GM18861 (cell line): Measurements from ENCODE around the gene CNTNAP5.

ENCODE experiments used
- ATAC-seq: cut with Tn5 transposase; IDR thresholded peaks from one replicate; pipeline ENCODE4 v1.9.1; 2021; ENCODE audit not compliant: unreplicated experiment

Gene CNTNAP5

GRCh38 chr2:124149571-124149970 lies 124.5 kb downstream of the CNTNAP5 start:
- ATAC-seq: no peak

GRCh38 chr2:124151691-124152090 lies 126.6 kb downstream of the CNTNAP5 start:
- ATAC-seq: no peak

GRCh38 chr2:124153713-124154112 lies 128.6 kb downstream of the CNTNAP5 start:
- no peak for ATAC-seq

- ATAC-seq: no peak
Observed at GRCh38 chr2:124159166-124159565, 134.1 kb downstream of the CNTNAP5 start.

GRCh38 chr2:124161542-124161941 lies 136.5 kb downstream of the CNTNAP5 start:
- ATAC-seq: no peak

- ATAC-seq: no peak
Observed at GRCh38 chr2:124162256-124162655, 137.2 kb downstream of the CNTNAP5 start.

GRCh38 chr2:124163840-124164239 lies 138.8 kb downstream of the CNTNAP5 start:
- ATAC-seq: no peak

GRCh38 chr2:124165698-124166097 lies 140.6 kb downstream of the CNTNAP5 start:
- ATAC-seq: no peak

GRCh38 chr2:124171472-124172063 lies 146.5 kb downstream of the CNTNAP5 start:
- ATAC-seq: no peak

GRCh38 chr2:124178719-124179118 lies 153.6 kb downstream of the CNTNAP5 start:
- ATAC-seq: no peak

GRCh38 chr2:124180635-124181034 lies 155.5 kb downstream of the CNTNAP5 start:
- no peak for ATAC-seq

- no peak for ATAC-seq
Observed at GRCh38 chr2:124186801-124187200, 161.7 kb downstream of the CNTNAP5 start.

GRCh38 chr2:124187948-124188347 lies 162.9 kb downstream of the CNTNAP5 start:
- no peak for ATAC-seq

- no peak for ATAC-seq
Observed at GRCh38 chr2:124193706-124194105, 168.6 kb downstream of the CNTNAP5 start.

GRCh38 chr2:124201713-124202112 lies 176.6 kb downstream of the CNTNAP5 start:
- ATAC-seq: no peak

GRCh38 chr2:124209441-124209840 lies 184.4 kb downstream of the CNTNAP5 start:
- ATAC-seq: no peak

- ATAC-seq: no peak
Observed at GRCh38 chr2:124211461-124211860, 186.4 kb downstream of the CNTNAP5 start.

GRCh38 chr2:124213977-124214587 lies 189.0 kb downstream of the CNTNAP5 start:
- no peak for ATAC-seq

- no peak for ATAC-seq
Observed at GRCh38 chr2:124246170-124246569, 221.1 kb downstream of the CNTNAP5 start.

GRCh38 chr2:124248386-124248785 lies 223.3 kb downstream of the CNTNAP5 start:
- no peak for ATAC-seq

GRCh38 chr2:124250433-124250832 lies 225.3 kb downstream of the CNTNAP5 start:
- ATAC-seq: no peak

GRCh38 chr2:124254621-124255020 lies 229.5 kb downstream of the CNTNAP5 start:
- no peak for ATAC-seq

- ATAC-seq: no peak
Observed at GRCh38 chr2:124257120-124257519, 232.0 kb downstream of the CNTNAP5 start.
